22Rv1 (cell line): ENCODE results near the gene STXBP5.

ENCODE experiments used
- CTCF ChIP-seq: fragments of 450-650 bp; IDR thresholded peaks from 2 replicates; pipeline ENCODE4 v1.5.1; 2017; ENCODE audit warnings: mild to moderate bottlenecking
- ZFX ChIP-seq: fragments of 450-650 bp; IDR thresholded peaks from 2 replicates; pipeline ENCODE4 v1.6.1; 2017; ENCODE audit warnings: antibody characterized with exemption, borderline replicate concordance

GRCh38 chr6:147371325-147371724, 167.1 kb downstream of the STXBP5 start:
- TF ChIP-seq CTCF = no peak
- no peak for TF ChIP-seq ZFX
